ENCODE measurements around the gene IL15. TPM values are rescaled to one million over a fixed set of nuclear protein-coding genes. Genes with fewer than 3 reads are reported as not detected.

Gene IL15
- total RNA-seq, 2 donors from 2014 or later = 2.0 to 4.2 TPM

- TF ChIP-seq, protein P1, sequence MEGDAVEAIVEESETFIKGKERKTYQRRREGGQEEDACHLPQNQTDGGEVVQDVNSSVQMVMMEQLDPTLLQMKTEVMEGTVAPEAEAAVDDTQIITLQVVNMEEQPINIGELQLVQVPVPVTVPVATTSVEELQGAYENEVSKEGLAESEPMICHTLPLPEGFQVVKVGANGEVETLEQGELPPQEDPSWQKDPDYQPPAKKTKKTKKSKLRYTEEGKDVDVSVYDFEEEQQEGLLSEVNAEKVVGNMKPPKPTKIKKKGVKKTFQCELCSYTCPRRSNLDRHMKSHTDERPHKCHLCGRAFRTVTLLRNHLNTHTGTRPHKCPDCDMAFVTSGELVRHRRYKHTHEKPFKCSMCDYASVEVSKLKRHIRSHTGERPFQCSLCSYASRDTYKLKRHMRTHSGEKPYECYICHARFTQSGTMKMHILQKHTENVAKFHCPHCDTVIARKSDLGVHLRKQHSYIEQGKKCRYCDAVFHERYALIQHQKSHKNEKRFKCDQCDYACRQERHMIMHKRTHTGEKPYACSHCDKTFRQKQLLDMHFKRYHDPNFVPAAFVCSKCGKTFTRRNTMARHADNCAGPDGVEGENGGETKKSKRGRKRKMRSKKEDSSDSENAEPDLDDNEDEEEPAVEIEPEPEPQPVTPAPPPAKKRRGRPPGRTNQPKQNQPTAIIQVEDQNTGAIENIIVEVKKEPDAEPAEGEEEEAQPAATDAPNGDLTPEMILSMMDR (IDR thresholded peaks at IDR 0.05) = no peak
- no peak for DNase-seq (ENCODE audit: low spot score)
- H3K27me3 ChIP-seq = no peaks in the 10 kb centered on the region
These were observed 127.0 kb downstream of the IL15 start for GRCh38 chr4:141763374-141763773.

GRCh38 chr4:141768954-141769353 lies 132.6 kb downstream of the IL15 start:
- H3K4me1 ChIP-seq = no peaks in the 10 kb centered on the region
- H3K4me3 ChIP-seq = no peak overlapping the region
- no peaks in the 10 kb centered on the region for H3K9me3 ChIP-seq
- no peaks in the 10 kb centered on the region for H3K36me3 ChIP-seq
- H3K27ac ChIP-seq = no peak overlapping the region
- TF ChIP-seq, protein P1 (IDR thresholded peaks at IDR 0.05) = no peak
- H3K27me3 ChIP-seq = no peaks in the 10 kb centered on the region
- no peak for DNase-seq (ENCODE audit: low spot score)

More at GRCh38 chr4:141763374-141763773, 127.0 kb downstream of the IL15 start:
- Histone ChIP-seq H3K4me1 (peaks cover 0 to 5% of the 10 kb centered on the region in 2 donors), H3K27ac (no peak overlapping the region), H3K36me3 (no peaks in the 10 kb centered on the region), H3K4me3 (no peak overlapping the region), H3K9me3 (no peaks in the 10 kb centered on the region)

GRCh38 chr4:141771889-141772830 lies 135.8 kb downstream of the IL15 start:
- TF ChIP-seq, protein P1 (IDR thresholded peaks at IDR 0.05) = no peak
- no peaks in the 10 kb centered on the region for H3K9me3 ChIP-seq
- no peaks in the 10 kb centered on the region for H3K27me3 ChIP-seq
- no peak overlapping the region for H3K27ac ChIP-seq
- no peak for DNase-seq (ENCODE audit: low spot score)
- H3K4me1 ChIP-seq = no peaks in the 10 kb centered on the region
- H3K4me3 ChIP-seq = no peak overlapping the region
- H3K36me3 ChIP-seq = no peaks in the 10 kb centered on the region

DNA sequence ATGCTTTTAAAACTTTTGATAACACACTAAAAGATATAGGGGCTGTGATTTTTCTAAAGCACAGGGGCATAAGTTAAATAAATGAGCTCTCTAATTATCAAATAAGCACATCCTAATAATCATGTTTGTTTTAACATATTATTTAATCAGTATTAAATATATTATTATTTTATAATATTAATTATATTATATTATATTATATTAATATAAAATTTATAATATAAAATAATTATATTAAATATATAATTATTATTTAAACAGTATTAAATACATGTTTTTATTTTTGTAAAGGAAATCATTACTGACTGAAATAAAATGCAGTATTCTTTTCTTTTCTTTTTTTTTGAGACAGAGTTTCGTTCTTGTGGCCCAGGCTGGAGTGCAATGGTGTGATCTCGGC lies 136.5 kb downstream of the IL15 start:
- TF ChIP-seq, protein P1 (IDR thresholded peaks at IDR 0.05) = no peak
- no peaks in the 10 kb centered on the region for H3K36me3 ChIP-seq
- no peak overlapping the region for H3K27ac ChIP-seq
- H3K4me1 ChIP-seq = no peaks in the 10 kb centered on the region
- H3K4me3 ChIP-seq = no peak overlapping the region
- H3K9me3 ChIP-seq = no peaks in the 10 kb centered on the region
- no peak for DNase-seq (ENCODE audit: low spot score)
- no peaks in the 10 kb centered on the region for H3K27me3 ChIP-seq

GRCh38 chr4:141782205-141782604 lies 145.8 kb downstream of the IL15 start:
- H3K4me3 ChIP-seq = no peak overlapping the region
- DNase-seq (ENCODE audit: low spot score) = no peak

More at GRCh38 chr4:141782205-141782604, 145.8 kb downstream of the IL15 start:
- Histone ChIP-seq H3K27ac (no peak overlapping the region), H3K36me3 (no peaks in the 10 kb centered on the region), H3K27me3 (no peaks in the 10 kb centered on the region), H3K4me1 (no peaks in the 10 kb centered on the region), H3K9me3 (no peaks in the 10 kb centered on the region)
- TF ChIP-seq, protein P1 (IDR thresholded peaks at IDR 0.05) = no peak

All from right atrium auricular region (tissue), 2 donors.